GM12892 (cell line): ENCODE data around the gene CD58.

Experiments
- POLR2A ChIP-seq: IDR thresholded peaks from 2 replicates; pipeline ENCODE4 v1.6.1; 2011; ENCODE audit warnings: low read depth, low read length, control low read depth
- POLR2AphosphoS5 ChIP-seq: IDR thresholded peaks from 2 replicates; pipeline ENCODE4 v1.6.1; 2011; ENCODE audit warnings: low read depth, low read length, control low read depth
- TAF1 ChIP-seq: IDR thresholded peaks from 2 replicates; pipeline ENCODE4 v1.6.1; 2011; ENCODE audit warnings: low read depth, mild to moderate bottlenecking, control low read depth, low read length, borderline replicate concordance

DNA sequence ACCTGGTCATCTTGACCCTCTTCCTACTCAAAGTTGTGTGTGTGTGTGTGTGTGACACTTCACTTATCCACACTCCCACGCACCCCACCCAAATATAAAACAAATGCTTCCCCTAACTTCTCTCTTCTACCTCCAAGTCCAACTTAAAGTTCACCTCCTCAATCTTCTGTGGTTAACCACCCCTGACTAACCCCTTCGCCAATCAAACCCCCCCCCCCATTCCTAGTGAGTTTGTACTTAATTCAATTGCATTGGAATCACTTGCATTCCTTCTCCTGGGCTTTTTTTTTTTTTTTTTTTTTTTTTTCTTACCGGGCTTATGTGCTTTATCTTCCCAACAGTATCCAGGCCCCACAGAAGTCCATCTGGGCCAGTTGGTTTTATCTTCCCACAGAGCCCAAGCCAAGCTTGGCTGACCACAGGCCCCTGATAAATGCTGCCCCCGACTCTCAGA lies 78.4 kb downstream of the CD58 start:
- no peak for TF ChIP-seq POLR2AphosphoS5
- no peak for TF ChIP-seq TAF1
- no peak for TF ChIP-seq POLR2A
